ENCODE data around the gene RAPGEF2.

RAPGEF2 gene

GRCh38 chr4:159284113-159284512 lies 181.2 kb downstream of the RAPGEF2 start:
- TF ChIP-seq CTCF (IDR thresholded peaks at IDR 0.05; ENCODE audit: borderline replicate concordance, insufficient read depth, low read depth, low read length): no peak
- no peak overlapping the region for H3K4me3 ChIP-seq (ENCODE audit: low read depth, low read length)

- H3K4me3 ChIP-seq (ENCODE audit: low read depth, low read length): no peak overlapping the region
- TF ChIP-seq CTCF (IDR thresholded peaks at IDR 0.05; ENCODE audit: borderline replicate concordance, insufficient read depth, low read depth, low read length): no peak
Observed at GRCh38 chr4:159284733-159285132, 181.9 kb downstream of the RAPGEF2 start.

- TF ChIP-seq CTCF (IDR thresholded peaks at IDR 0.05; ENCODE audit: borderline replicate concordance, insufficient read depth, low read depth, low read length): no peak
- H3K4me3 ChIP-seq (ENCODE audit: low read depth, low read length): no peak overlapping the region
Observed at GRCh38 chr4:159287767-159288166, 184.9 kb downstream of the RAPGEF2 start.

- TF ChIP-seq CTCF (IDR thresholded peaks at IDR 0.05; ENCODE audit: borderline replicate concordance, insufficient read depth, low read depth, low read length): no peak
Observed at GRCh38 chr4:159289682-159290081, 186.8 kb downstream of the RAPGEF2 start.

GRCh38 chr4:159290321-159291030 lies 187.6 kb downstream of the RAPGEF2 start:
- H3K4me3 ChIP-seq (ENCODE audit: low read depth, low read length): no peak overlapping the region
- no peak for TF ChIP-seq CTCF (IDR thresholded peaks at IDR 0.05; ENCODE audit: borderline replicate concordance, insufficient read depth, low read depth, low read length)

More at GRCh38 chr4:159289682-159290081, 186.8 kb downstream of the RAPGEF2 start:
- no peak overlapping the region for H3K4me3 ChIP-seq (ENCODE audit: low read depth, low read length)

GRCh38 chr4:159291176-159291575 lies 188.3 kb downstream of the RAPGEF2 start:
- no peak for TF ChIP-seq CTCF (IDR thresholded peaks at IDR 0.05; ENCODE audit: borderline replicate concordance, insufficient read depth, low read depth, low read length)
- H3K4me3 ChIP-seq (ENCODE audit: low read depth, low read length): no peak overlapping the region

GRCh38 chr4:159292137-159292896 lies 189.4 kb downstream of the RAPGEF2 start:
- TF ChIP-seq CTCF (IDR thresholded peaks at IDR 0.05; ENCODE audit: borderline replicate concordance, insufficient read depth, low read depth, low read length): no peak
- no peak overlapping the region for H3K4me3 ChIP-seq (ENCODE audit: low read depth, low read length)
